Thyroid gland (tissue), 4 donors: ENCODE data around the gene ETS1. TPM values are rescaled to one million over a fixed set of nuclear protein-coding genes. Genes with fewer than 3 reads are reported as not detected.

Source experiments
- DNase-seq, 2 donors: peaks; one replicate each; pipeline ENCODE4 v3.0.0-alpha.2; 2019
- H3K27ac ChIP-seq, 3 donors: fragments of 200-600 bp; sonication (generic); 1 replicate in 2 of 3; 2 replicates in 1 of 3; pipeline ENCODE4 v1.5.1; 2016 to 2019; ENCODE audit warnings: mild to moderate bottlenecking in 1 of 3, moderate library complexity in 1 of 3
- H3K27me3 ChIP-seq: fragments of 200-600 bp; sonication (generic); one replicate; pipeline ENCODE4 v1.5.1; 2019
- H3K36me3 ChIP-seq, 2 donors: fragments of 200-600 bp; sonication (generic); one replicate each; pipeline ENCODE4 v1.5.1; 2016 to 2019
- H3K4me1 ChIP-seq, 2 donors: fragments of 200-600 bp; sonication (generic); one replicate each; pipeline ENCODE4 v1.5.1; 2017 to 2019
- H3K4me3 ChIP-seq, 3 donors: fragments of 200-600 bp; sonication (generic); replicated peaks in 1 of 3; 1 replicate in 2 of 3; 2 replicates in 1 of 3; pipeline ENCODE4 v1.5.1; 2016; ENCODE audit warnings: mild to moderate bottlenecking in 1 of 3
- H3K9me3 ChIP-seq: fragments of 200-600 bp; sonication (generic); one replicate; pipeline ENCODE4 v1.5.1; 2017
- POLR2A ChIP-seq, 2 donors: fragments of 450-650 bp; IDR thresholded peaks; one replicate each; pipeline ENCODE4 v1.6.1; 2017; ENCODE audit warnings: antibody characterized with exemption in 2 of 2, mild to moderate bottlenecking in 2 of 2, moderate library complexity in 1 of 2
- WGBS, 2 donors: methylation state at CpG; one replicate each; pipeline ENCODE4 v1.1.5; 2017; 5-methylcytosine and 5-hydroxymethylcytosine counted together
- intact Hi-C: fragments of 100-400 bp; cut with DNase I; formaldehyde crosslinking; loops from one replicate; pipeline ENCODE4 v1.15.1; 2023
- total RNA-seq, 4 donors: library from RNA; depleted of rRNA; stranded (reverse); fragments of >200 nt; gene quantifications; one replicate each; pipeline ENCODE4 v1.2.3, GENCODE V29; 2016
- TF ChIP-seq, protein P1 (sequence below), 6 experiments: fragments of 200-600 bp in 3 of 6; fragments of 450-650 bp in 3 of 6; sonication (generic) in 3 of 6; IDR thresholded peaks; one replicate each; pipeline ENCODE4 v1.5.1; 2016 to 2019; ENCODE audit warnings: antibody characterized with exemption in 6 of 6, mild to moderate bottlenecking in 2 of 6, inconsistent platforms in 1 of 6, moderate library complexity in 1 of 6

ETS1 gene
- total RNA-seq, 4 donors from 2014 or later = 38.4 to 79.4 (median 58.4) TPM

DNA sequence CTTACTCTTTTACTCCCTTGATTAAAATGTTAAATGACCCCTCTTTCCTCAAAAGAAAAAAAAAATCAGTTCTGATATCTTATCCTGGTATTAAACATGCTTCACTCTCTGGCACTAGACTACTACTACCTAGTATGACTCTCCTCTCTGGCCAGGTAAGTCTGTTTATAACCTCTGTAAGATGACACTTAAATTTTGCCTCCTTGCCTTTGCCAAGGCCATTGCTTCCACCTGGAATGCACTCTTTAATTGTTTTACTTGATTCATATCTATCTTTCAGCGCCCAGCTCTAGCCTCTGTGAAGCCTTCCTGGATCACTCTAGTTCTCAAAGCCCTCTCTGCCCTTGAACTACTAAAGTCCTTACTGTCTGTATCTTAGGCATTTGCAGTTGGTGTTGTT, 170.4 kb downstream of the ETS1 start:
- intact Hi-C loops = no loop called here
- 90 to 93% methylated on average over 1 of the region's 1 CpG for WGBS, 2 donors
- no peaks in the 10 kb centered on the region for H3K9me3 ChIP-seq
- H3K36me3 ChIP-seq = no peaks in the 10 kb centered on the region
- no peaks in the 10 kb centered on the region for H3K27me3 ChIP-seq
- H3K4me3 ChIP-seq = no peak overlapping the region
- H3K27ac ChIP-seq = no peak overlapping the region
- no peak for TF ChIP-seq POLR2A (IDR thresholded peaks at IDR 0.05)
- TF ChIP-seq, protein P1, sequence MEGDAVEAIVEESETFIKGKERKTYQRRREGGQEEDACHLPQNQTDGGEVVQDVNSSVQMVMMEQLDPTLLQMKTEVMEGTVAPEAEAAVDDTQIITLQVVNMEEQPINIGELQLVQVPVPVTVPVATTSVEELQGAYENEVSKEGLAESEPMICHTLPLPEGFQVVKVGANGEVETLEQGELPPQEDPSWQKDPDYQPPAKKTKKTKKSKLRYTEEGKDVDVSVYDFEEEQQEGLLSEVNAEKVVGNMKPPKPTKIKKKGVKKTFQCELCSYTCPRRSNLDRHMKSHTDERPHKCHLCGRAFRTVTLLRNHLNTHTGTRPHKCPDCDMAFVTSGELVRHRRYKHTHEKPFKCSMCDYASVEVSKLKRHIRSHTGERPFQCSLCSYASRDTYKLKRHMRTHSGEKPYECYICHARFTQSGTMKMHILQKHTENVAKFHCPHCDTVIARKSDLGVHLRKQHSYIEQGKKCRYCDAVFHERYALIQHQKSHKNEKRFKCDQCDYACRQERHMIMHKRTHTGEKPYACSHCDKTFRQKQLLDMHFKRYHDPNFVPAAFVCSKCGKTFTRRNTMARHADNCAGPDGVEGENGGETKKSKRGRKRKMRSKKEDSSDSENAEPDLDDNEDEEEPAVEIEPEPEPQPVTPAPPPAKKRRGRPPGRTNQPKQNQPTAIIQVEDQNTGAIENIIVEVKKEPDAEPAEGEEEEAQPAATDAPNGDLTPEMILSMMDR (IDR thresholded peaks at IDR 0.05) = no peak
- DNase-seq = no peak
- no peaks in the 10 kb centered on the region for H3K4me1 ChIP-seq

DNA sequence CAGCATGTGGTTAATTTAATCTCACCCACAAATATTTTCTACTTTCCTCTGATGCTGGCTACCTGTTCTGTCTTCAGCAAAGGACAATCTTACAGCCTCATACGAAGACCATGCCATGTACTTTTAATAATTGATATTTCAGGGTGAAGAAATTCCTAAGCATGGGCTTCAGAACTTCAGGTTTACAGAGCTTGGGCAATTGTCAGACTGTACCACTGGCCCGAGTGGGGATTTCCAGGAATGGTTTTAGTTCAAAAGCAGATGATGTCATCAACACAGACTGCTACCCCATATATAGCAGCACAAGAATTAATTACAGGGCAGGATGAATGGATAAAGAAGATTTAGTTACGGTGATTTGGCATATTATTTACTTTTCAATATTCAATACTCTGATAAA, 171.8 kb downstream of the ETS1 start:
- H3K4me3 ChIP-seq = no peak overlapping the region
- 87 to 88% methylated on average over 3 of the region's 3 CpGs for WGBS, 2 donors
- H3K4me1 ChIP-seq = no peaks in the 10 kb centered on the region
- no peaks in the 10 kb centered on the region for H3K27me3 ChIP-seq
- H3K27ac ChIP-seq = no peak overlapping the region
- H3K9me3 ChIP-seq = no peaks in the 10 kb centered on the region
- H3K36me3 ChIP-seq = no peaks in the 10 kb centered on the region
- DNase-seq = no peak
- intact Hi-C loops = no loop called here
- no peak for TF ChIP-seq POLR2A (IDR thresholded peaks at IDR 0.05)
- TF ChIP-seq, protein P1 (IDR thresholded peaks at IDR 0.05) = no peak

DNA sequence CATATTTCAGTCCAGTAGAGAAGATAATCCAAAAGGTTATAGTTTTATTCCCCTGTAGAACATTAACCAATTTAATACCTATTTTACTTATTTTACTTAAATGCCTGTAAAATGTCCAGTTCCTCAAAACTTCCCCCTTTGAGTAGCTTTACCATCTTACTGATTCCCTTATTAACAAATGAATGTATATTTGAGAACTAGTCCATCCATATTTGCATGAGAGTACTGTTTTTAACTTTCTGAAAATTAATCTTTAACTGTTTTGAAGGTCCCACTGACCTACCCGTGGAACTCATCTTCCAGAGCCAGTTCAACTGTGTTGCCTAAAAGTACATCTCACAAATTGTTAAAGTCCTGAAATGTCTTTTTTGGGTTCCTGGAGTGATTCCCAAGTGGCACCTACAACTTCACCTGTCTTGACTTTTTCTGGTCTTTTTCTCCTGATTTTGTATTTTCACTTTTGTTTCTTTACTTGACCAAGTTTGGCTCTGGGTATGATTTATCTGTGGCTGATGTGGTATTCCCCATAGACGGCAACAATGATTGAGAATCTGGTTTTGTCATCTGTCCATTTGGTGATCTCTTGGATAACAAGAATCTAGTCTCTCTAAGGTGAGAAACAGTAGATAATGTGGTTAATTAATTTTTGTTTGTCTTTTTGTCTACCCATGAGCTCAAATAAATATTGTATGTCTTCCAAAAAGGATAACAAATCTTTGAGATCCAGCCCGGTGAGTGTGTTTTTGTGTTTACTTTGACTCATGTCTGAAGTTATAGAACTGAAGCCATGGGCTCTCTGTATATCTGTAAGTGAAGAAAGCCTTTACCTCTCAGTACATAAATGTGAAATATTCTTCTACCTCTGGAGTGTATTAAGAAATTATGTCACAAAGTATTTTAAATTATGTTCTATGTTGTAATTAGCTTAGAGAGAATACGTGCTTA, 174.2 kb downstream of the ETS1 start:
- Histone ChIP-seq H3K27me3 (no peaks in the 10 kb centered on the region), H3K4me1 (no peaks in the 10 kb centered on the region), H3K36me3 (no peaks in the 10 kb centered on the region), H3K27ac (no peak overlapping the region), H3K9me3 (no peaks in the 10 kb centered on the region), H3K4me3 (no peak overlapping the region)
- no peak for DNase-seq
- TF ChIP-seq, protein P1 (IDR thresholded peaks at IDR 0.05) = no peak
- no peak for TF ChIP-seq POLR2A (IDR thresholded peaks at IDR 0.05)
- intact Hi-C loops = no loop called here
- WGBS, 2 donors = 91 to 93% methylated on average over 4 of the region's 4 CpGs

- Histone ChIP-seq H3K27ac (peak overlapping the region in 1 of 3 donors; percentile 1), H3K4me1 (peaks cover 0 to under 1% of the 10 kb centered on the region in 2 donors), H3K27me3 (no peaks in the 10 kb centered on the region), H3K9me3 (no peaks in the 10 kb centered on the region), H3K4me3 (no peak overlapping the region), H3K36me3 (no peaks in the 10 kb centered on the region)
- no peak for DNase-seq
- 69 to 77% methylated on average over 5 of the region's 5 CpGs for WGBS, 2 donors
- intact Hi-C loops = no loop called here
- TF ChIP-seq, protein P1 (IDR thresholded peaks at IDR 0.05) = no peak
- TF ChIP-seq POLR2A (IDR thresholded peaks at IDR 0.05) = no peak
Measured at GRCh38 chr11:128411812-128412211, 175.5 kb downstream of the ETS1 start.

DNA sequence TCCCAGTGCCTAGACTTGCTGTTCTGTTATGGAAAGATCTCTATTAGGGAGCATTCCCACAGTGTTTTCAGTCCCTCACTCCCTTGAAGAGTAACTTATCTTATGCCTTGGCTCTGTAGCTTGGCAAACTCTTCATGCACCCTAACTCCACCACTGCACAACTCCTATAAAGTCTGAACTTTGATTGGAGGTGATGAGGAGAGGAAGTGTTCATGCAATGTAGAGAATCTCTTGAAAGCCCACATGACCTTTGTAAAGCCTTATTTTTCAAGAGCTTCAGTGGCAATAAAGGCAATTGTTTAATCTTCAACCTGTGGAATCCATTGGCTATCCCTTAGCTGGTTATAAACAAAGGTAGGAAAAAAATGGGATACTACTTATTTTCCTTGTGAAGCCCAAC, 176.2 kb downstream of the ETS1 start:
- TF ChIP-seq POLR2A (IDR thresholded peaks at IDR 0.05) = no peak
- TF ChIP-seq, protein P1 (IDR thresholded peaks at IDR 0.05) = no peak
- intact Hi-C loops = no loop called here
- no peak overlapping the region for H3K4me3 ChIP-seq
- no peak overlapping the region for H3K27ac ChIP-seq
- no peaks in the 10 kb centered on the region for H3K36me3 ChIP-seq
- no peak for DNase-seq
- H3K9me3 ChIP-seq = no peaks in the 10 kb centered on the region
- no peaks in the 10 kb centered on the region for H3K27me3 ChIP-seq
- peaks cover 0 to 7% of the 10 kb centered on the region in 2 donors for H3K4me1 ChIP-seq
